UCSD-AML1 (cell line): ENCODE data around the gene DIO1.
"Not testable (repeated sequence)": the region's sequence is repeated elsewhere in the genome, so short reads cannot be mapped to it uniquely, and the experiment has no call there.

Experiments
- DNase-seq: peaks from one replicate; lab custom pipeline; 2025; ENCODE audit not compliant: unreplicated experiment; lab: John Stamatoyannopoulos, UW

Gene DIO1

GRCh38 chr1:53893999-53894636 is at the start of gene DIO1:
Gene DIO1 (plus strand): TSS chr1:53894187. CDS start chr1:53894211, 24 bp downstream.
- no peak for DNase-seq

- DNase-seq: no peak
Measured at GRCh38 chr1:53847980-53848379, 46.0 kb upstream of the DIO1 start.

- DNase-seq: no peak
Measured at GRCh38 chr1:53850082-53850673, 43.8 kb upstream of the DIO1 start.

- DNase-seq: no peak
Measured at GRCh38 chr1:53851571-53852285, 42.3 kb upstream of the DIO1 start.

GRCh38 chr1:53860967-53861411 is 33.0 kb upstream of the DIO1 start:
- no peak for DNase-seq

GRCh38 chr1:53862507-53862906 is 31.5 kb upstream of the DIO1 start:
- no peak for DNase-seq

- no peak for DNase-seq
Measured at GRCh38 chr1:53868565-53868964, 25.4 kb upstream of the DIO1 start.

GRCh38 chr1:53869454-53870117 is 24.4 kb upstream of the DIO1 start:
- DNase-seq: no peak

- DNase-seq: no peak
Measured at GRCh38 chr1:53871221-53871620, 22.8 kb upstream of the DIO1 start.

- no peak for DNase-seq
Measured at GRCh38 chr1:53871773-53872484, 22.1 kb upstream of the DIO1 start.

- not testable (repeated sequence) for DNase-seq
Measured at GRCh38 chr1:53875150-53875549, 18.8 kb upstream of the DIO1 start.

- DNase-seq: no peak
Measured at GRCh38 chr1:53878492-53879105, 15.4 kb upstream of the DIO1 start.

- DNase-seq: not testable (repeated sequence)
Measured at GRCh38 chr1:53881853-53882252, 12.1 kb upstream of the DIO1 start.

- not testable (repeated sequence) for DNase-seq
Measured at GRCh38 chr1:53883600-53883999, 10.4 kb upstream of the DIO1 start.

GRCh38 chr1:53888681-53889080 is 5.3 kb upstream of the DIO1 start:
- DNase-seq: no peak

GRCh38 chr1:53889304-53890298 is 4.4 kb upstream of the DIO1 start, which contains the start of gene YIPF1:
Gene YIPF1 (minus strand): TSS chr1:53889797. CDS start chr1:53888937, 860 bp downstream.
- DNase-seq: peak; percentile 90

GRCh38 chr1:53890522-53890941 is 3.5 kb upstream of the DIO1 start:
- DNase-seq: no peak

- DNase-seq: no peak
Measured at GRCh38 chr1:53891018-53891417, 3.0 kb upstream of the DIO1 start.

- no peak for DNase-seq
Measured at GRCh38 chr1:53891678-53892077, 2.3 kb upstream of the DIO1 start.
